ENCODE results near the gene ZEB1. TPM values are rescaled to one million over a fixed set of nuclear protein-coding genes. Genes with fewer than 3 reads are reported as not detected.

The ZEB1 gene
- total RNA-seq, 1 donor from 2014 or later = 85.4 TPM

DNA sequence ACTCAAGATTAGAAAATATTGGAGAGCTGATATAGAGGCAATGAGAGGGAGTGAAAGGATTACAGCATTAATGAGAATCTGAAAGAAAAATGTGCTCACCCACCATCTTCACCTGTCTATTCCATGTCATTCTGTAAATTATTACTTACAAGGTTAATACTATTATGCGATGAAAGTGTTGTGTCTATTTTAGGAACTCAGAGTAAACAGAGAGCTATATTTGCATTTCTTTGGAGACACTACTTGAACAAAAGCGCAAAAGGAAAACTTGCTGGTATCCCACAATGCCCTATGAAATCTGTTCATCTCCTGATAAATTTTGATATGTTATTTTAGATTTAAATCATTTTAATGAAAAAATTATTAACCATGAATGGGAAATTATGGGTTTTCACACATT lies 196.1 kb downstream of the ZEB1 start:
- intact Hi-C loops (cut with micrococcal nuclease) = no loop called here
- Histone ChIP-seq H3K9me3 (replicated peaks) (no peaks in the 10 kb centered on the region), H3K36me3 (peaks cover 65% of the 10 kb centered on the region), H3K27ac (replicated peaks) (no peak overlapping the region), H3K4me1 (peaks cover 20% of the 10 kb centered on the region), H3K4me3 (no peak overlapping the region), H3K27me3 (ENCODE audit: low read depth) (no peaks in the 10 kb centered on the region)
- no peak for DNase-seq
- no peak for TF ChIP-seq CTCF (IDR thresholded peaks at IDR 0.05; ENCODE audit: borderline replicate concordance)

- Histone ChIP-seq H3K27me3 (ENCODE audit: low read depth) (no peaks in the 10 kb centered on the region), H3K4me3 (no peak overlapping the region), H3K4me1 (peaks cover 20% of the 10 kb centered on the region), H3K9me3 (replicated peaks) (no peaks in the 10 kb centered on the region), H3K27ac (replicated peaks) (no peak overlapping the region), H3K36me3 (peaks cover 65% of the 10 kb centered on the region)
- intact Hi-C loops (cut with micrococcal nuclease) = no loop called here
- DNase-seq = no peak
- no peak for TF ChIP-seq CTCF (IDR thresholded peaks at IDR 0.05; ENCODE audit: borderline replicate concordance)
These were observed 196.9 kb downstream of the ZEB1 start for GRCh38 chr10:31515819-31516402.

GRCh38 chr10:31520986-31521831 lies 202.2 kb downstream of the ZEB1 start:
- no peak overlapping the region for H3K27ac ChIP-seq (replicated peaks)
- TF ChIP-seq CTCF (IDR thresholded peaks at IDR 0.05; ENCODE audit: borderline replicate concordance) = no peak
- H3K4me1 ChIP-seq = peaks cover 8% of the 10 kb centered on the region
- H3K9me3 ChIP-seq (replicated peaks) = no peaks in the 10 kb centered on the region
- no peaks in the 10 kb centered on the region for H3K27me3 ChIP-seq (ENCODE audit: low read depth)
- no peak for DNase-seq
- intact Hi-C loops (cut with micrococcal nuclease) = no loop called here
- peaks cover 70% of the 10 kb centered on the region for H3K36me3 ChIP-seq
- H3K4me3 ChIP-seq = no peak overlapping the region

DNA sequence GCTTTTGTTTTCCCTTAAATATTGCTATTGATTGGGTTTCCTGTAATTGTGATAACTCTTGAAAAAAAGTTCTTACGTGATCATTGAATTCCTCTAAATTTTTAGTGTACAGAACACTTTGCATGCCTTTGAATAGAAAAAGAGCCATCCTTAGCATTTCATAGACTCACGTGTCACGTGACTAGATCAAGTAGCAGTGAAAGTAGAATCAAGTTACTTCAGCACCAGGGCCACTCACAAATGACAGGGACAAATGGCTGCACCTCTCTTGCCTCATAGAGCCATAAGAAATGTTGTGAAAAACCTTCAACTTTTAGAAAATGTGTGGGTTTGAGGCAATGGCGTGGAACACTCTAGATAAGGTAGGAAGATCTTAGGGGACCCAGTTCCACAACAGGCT lies 203.8 kb downstream of the ZEB1 start:
- Histone ChIP-seq H3K27me3 (ENCODE audit: low read depth) (no peaks in the 10 kb centered on the region), H3K9me3 (replicated peaks) (no peaks in the 10 kb centered on the region), H3K4me3 (no peak overlapping the region), H3K4me1 (peaks cover 16% of the 10 kb centered on the region), H3K27ac (replicated peaks) (no peak overlapping the region), H3K36me3 (peaks cover 70% of the 10 kb centered on the region)
- TF ChIP-seq CTCF (IDR thresholded peaks at IDR 0.05; ENCODE audit: borderline replicate concordance) = no peak
- DNase-seq = no peak
- intact Hi-C loops (cut with micrococcal nuclease) = no loop called here

DNA sequence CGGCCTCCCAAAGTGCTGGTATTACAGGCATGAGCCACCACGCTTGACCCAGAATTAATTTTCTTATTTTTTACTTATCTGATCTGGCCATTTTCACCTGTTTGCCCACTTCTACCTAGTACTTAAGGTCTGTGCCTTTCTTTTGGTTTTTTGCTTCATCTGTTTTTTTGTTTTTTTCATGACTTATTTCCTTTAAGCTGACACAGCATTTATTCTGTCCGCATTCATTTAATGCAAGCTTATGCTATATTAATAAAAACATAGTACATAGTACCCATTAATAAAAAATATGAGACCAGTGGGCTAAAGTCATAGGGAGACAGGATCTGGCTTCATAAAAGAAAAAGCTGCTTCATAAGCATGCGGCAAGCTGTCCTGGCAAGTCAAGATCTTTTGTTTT lies 205.4 kb downstream of the ZEB1 start:
- DNase-seq = no peak
- no peaks in the 10 kb centered on the region for H3K9me3 ChIP-seq (replicated peaks)
- no peak overlapping the region for H3K27ac ChIP-seq (replicated peaks)
- intact Hi-C loops (cut with micrococcal nuclease) = no loop called here
- no peak overlapping the region for H3K4me3 ChIP-seq
- H3K27me3 ChIP-seq (ENCODE audit: low read depth) = no peaks in the 10 kb centered on the region
- H3K36me3 ChIP-seq = peaks cover 61% of the 10 kb centered on the region
- peaks cover 16% of the 10 kb centered on the region for H3K4me1 ChIP-seq
- no peak for TF ChIP-seq CTCF (IDR thresholded peaks at IDR 0.05; ENCODE audit: borderline replicate concordance)

Data from left ventricle myocardium inferior (tissue), 1 donor.